ENCODE data around the gene DAB1.

DAB1 gene

GRCh38 chr1:56967900-56968832, 455.7 kb downstream of the DAB1 start:
- DNase-seq, result no peak

GRCh38 chr1:56967355-56967754, 456.5 kb downstream of the DAB1 start:
- DNase-seq, result no peak

GRCh38 chr1:56966698-56966999, 457.2 kb downstream of the DAB1 start:
- no peak for DNase-seq

GRCh38 chr1:56965916-56966697, 457.8 kb downstream of the DAB1 start, which contains the start of gene C8B:
C8B (minus strand) TSS chr1:56966015; CDS start chr1:56965948, 67 bp downstream.
- no peak for DNase-seq

GRCh38 chr1:56965191-56965590, 458.7 kb downstream of the DAB1 start:
- no peak for DNase-seq

- no peak for DNase-seq
Measured at GRCh38 chr1:56964349-56965017, 459.4 kb downstream of the DAB1 start.

GRCh38 chr1:56963667-56964066, 460.2 kb downstream of the DAB1 start:
- no peak for DNase-seq

- DNase-seq, result no peak
Measured at GRCh38 chr1:56961426-56961825, 462.4 kb downstream of the DAB1 start.

GRCh38 chr1:56958526-56958925, 465.3 kb downstream of the DAB1 start:
- DNase-seq, result no peak

GRCh38 chr1:56957931-56958330, 465.9 kb downstream of the DAB1 start:
- DNase-seq, result no peak

- no peak for DNase-seq
Measured at GRCh38 chr1:56954664-56955063, 469.2 kb downstream of the DAB1 start.

- DNase-seq, result no peak
Measured at GRCh38 chr1:56953386-56953785, 470.5 kb downstream of the DAB1 start.

GRCh38 chr1:56952501-56952900, 471.4 kb downstream of the DAB1 start:
- DNase-seq, result no peak

- DNase-seq, result no peak
Measured at GRCh38 chr1:56948403-56949023, 475.3 kb downstream of the DAB1 start.
